H1 (cell line): ENCODE measurements around the gene LAPTM4A.

Experiments used
- CBX8 ChIP-seq: fragments of 300-800, 300-1000 bp; sonication (generic); IDR thresholded peaks from 2 replicates; pipeline ENCODE4 v1.7.1; 2016; ENCODE audit warnings: low read depth, low read length, borderline replicate concordance
- CTCF ChIP-seq, 3 experiments: IDR thresholded peaks; 1 replicate in 2 of 3; 2 replicates in 1 of 3; pipeline versions ENCODE4 v1.5.1 to v1.6.1; 2011; ENCODE audit warnings: low read length in 3 of 3, mild to moderate bottlenecking in 3 of 3, inconsistent platforms in 2 of 3, low read depth in 1 of 3, moderate library complexity in 1 of 3; ENCODE audit not compliant: insufficient read depth in 1 of 3; ENCODE audit errors: control extremely low read depth in 1 of 3
- EZH2 ChIP-seq: fragments of 200-600 bp; sonication (generic); IDR thresholded peaks from 2 replicates; pipeline ENCODE4 v1.7.1; 2012; ENCODE audit warnings: low read depth, mild to moderate bottlenecking, moderate library complexity, low read length, inconsistent platforms; ENCODE audit not compliant: severe bottlenecking
- POLR2AphosphoS5 ChIP-seq: IDR thresholded peaks from 2 replicates; pipeline ENCODE4 v1.6.1; 2011; ENCODE audit warnings: low read depth, low read length
- RAD21 ChIP-seq, 2 experiments: IDR thresholded peaks in 1 of 2; conservative IDR thresholded peaks in 1 of 2; 2 replicates each; pipeline ENCODE4 v1.6.1; 2011; ENCODE audit warnings: low read depth in 2 of 2, low read length in 2 of 2, improper control_type of control experiment in 1 of 2, inconsistent platforms in 1 of 2, mild to moderate bottlenecking in 1 of 2, moderate library complexity in 1 of 2
- RFX5 ChIP-seq: IDR thresholded peaks from 2 replicates; pipeline ENCODE4 v1.6.1; 2011; ENCODE audit warnings: low read depth, low read length, improper control_type of control experiment, borderline replicate concordance
- RXRA ChIP-seq: IDR thresholded peaks from 2 replicates; pipeline ENCODE4 v1.6.1; 2011; ENCODE audit warnings: low read depth, mild to moderate bottlenecking, low read length, moderate library complexity; ENCODE audit not compliant: insufficient read depth
- SRF ChIP-seq: IDR thresholded peaks from 2 replicates; pipeline ENCODE4 v1.6.1; 2011; ENCODE audit warnings: mild to moderate bottlenecking, low read depth, low read length, moderate library complexity
- YY1 ChIP-seq: IDR thresholded peaks from 2 replicates; pipeline ENCODE4 v1.6.1; 2011; ENCODE audit warnings: low read depth, mild to moderate bottlenecking, low read length
- ZNF274 ChIP-seq: IDR thresholded peaks from 2 replicates; pipeline ENCODE4 v1.7.0; 2012; ENCODE audit warnings: low read length, borderline replicate concordance; ENCODE audit errors: extremely low read depth

GRCh38 chr2:19988600-19988999, 62.8 kb downstream of the LAPTM4A start:
- no peak for TF ChIP-seq CTCF (IDR thresholded peaks at IDR 0.05; ENCODE audit: control extremely low read depth in 1 of 3, insufficient read depth in 1 of 3, low read depth in 1 of 3, low read length in 3 of 3)
- TF ChIP-seq CBX8, result no peak
- TF ChIP-seq YY1, result no peak
- no peak for TF ChIP-seq RXRA
- no peak for TF ChIP-seq ZNF274
- TF ChIP-seq RFX5, result no peak
- TF ChIP-seq EZH2, result no peak
- no peak for TF ChIP-seq RAD21 (IDR thresholded peaks at IDR 0.05 in 1 of 2, conservative IDR thresholded peaks at IDR 0.05 in 1 of 2; ENCODE audit: low read depth in 2 of 2, low read length in 2 of 2)
- TF ChIP-seq SRF, result no peak
- no peak for TF ChIP-seq POLR2AphosphoS5
